ENCODE results near the gene ZNF653.
A peak's percentile ranks its signal among the peaks of the same experiment; 100 is the strongest.

- TF ChIP-seq JUN (IDR thresholded peaks at IDR 0.05) (peak; percentile 51 to 54; a peak in 1 of 5 replicates), ELK1 (IDR thresholded peaks at IDR 0.05; ENCODE audit: low read depth, low read length) (no peak), POLR2A (IDR thresholded peaks at IDR 0.05; ENCODE audit: low read length) (peak; percentile 28; the same call in 1 of the 2 replicates), SREBF2 (IDR thresholded peaks at IDR 0.05) (no peak), MAZ (IDR thresholded peaks at IDR 0.05; ENCODE audit: borderline replicate concordance, low read depth, low read length) (no peak), PHF8 (IDR thresholded peaks at IDR 0.05; ENCODE audit: borderline replicate concordance, low read depth) (peak; percentile 54; the same call in 1 of the 2 replicates), BHLHE40 (IDR thresholded peaks at IDR 0.05; ENCODE audit: low read depth, low read length) (no peak), HMGXB4 (CRISPR knock-in tag; IDR thresholded peaks at IDR 0.05; ENCODE audit: borderline replicate concordance) (no peak), CTCF (IDR thresholded peaks at IDR 0.05) (no peak)
Observed at GRCh38 chr19:11528551-11529341, 23.1 kb upstream of the ZNF653 start, which contains the start of gene ECSIT.
